ENCODE results near the gene CFDP1. TPM values are rescaled to one million over a fixed set of nuclear protein-coding genes. Genes with fewer than 3 reads are reported as not detected.
A peak's percentile ranks its signal among the peaks of the same experiment; 100 is the strongest.

CFDP1 gene
- total and polyA plus RNA-seq, 2 of the 13 experiments (the other 11 are each of a cell fraction or from before 2014, with no cell fraction given): 78.6 to 153 TPM

GRCh38 chr16:75424105-75424762 lies 9.1 kb downstream of the CFDP1 start (continued):
- TF ChIP-seq ZNF639 (CRISPR knock-in tag; conservative IDR thresholded peaks at IDR 0.05): 0 out of 2 replicates have a peak, but pooled peaks have one; percentile 39
- TF ChIP-seq POLR2AphosphoS5 (IDR thresholded peaks at IDR 0.05; ENCODE audit: low read depth, low read length): peak; percentile 42
- 0 out of 2 replicates have a peak, but pooled peaks have one; percentile 7 for TF ChIP-seq ZNF263 (CRISPR knock-in tag; IDR thresholded peaks at IDR 0.05)
- TF ChIP-seq FOXO1 (CRISPR knock-in tag; IDR thresholded peaks at IDR 0.05): peak; percentile 28; the same call in 1 of the 2 replicates
- TF ChIP-seq, protein P1, sequence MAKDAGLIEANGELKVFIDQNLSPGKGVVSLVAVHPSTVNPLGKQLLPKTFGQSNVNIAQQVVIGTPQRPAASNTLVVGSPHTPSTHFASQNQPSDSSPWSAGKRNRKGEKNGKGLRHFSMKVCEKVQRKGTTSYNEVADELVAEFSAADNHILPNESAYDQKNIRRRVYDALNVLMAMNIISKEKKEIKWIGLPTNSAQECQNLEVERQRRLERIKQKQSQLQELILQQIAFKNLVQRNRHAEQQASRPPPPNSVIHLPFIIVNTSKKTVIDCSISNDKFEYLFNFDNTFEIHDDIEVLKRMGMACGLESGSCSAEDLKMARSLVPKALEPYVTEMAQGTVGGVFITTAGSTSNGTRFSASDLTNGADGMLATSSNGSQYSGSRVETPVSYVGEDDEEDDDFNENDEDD (CRISPR knock-in tag; IDR thresholded peaks at IDR 0.05; ENCODE audit: borderline replicate concordance): peak; percentile 28; the same call in 1 of the 2 replicates
- TF ChIP-seq, protein P2, sequence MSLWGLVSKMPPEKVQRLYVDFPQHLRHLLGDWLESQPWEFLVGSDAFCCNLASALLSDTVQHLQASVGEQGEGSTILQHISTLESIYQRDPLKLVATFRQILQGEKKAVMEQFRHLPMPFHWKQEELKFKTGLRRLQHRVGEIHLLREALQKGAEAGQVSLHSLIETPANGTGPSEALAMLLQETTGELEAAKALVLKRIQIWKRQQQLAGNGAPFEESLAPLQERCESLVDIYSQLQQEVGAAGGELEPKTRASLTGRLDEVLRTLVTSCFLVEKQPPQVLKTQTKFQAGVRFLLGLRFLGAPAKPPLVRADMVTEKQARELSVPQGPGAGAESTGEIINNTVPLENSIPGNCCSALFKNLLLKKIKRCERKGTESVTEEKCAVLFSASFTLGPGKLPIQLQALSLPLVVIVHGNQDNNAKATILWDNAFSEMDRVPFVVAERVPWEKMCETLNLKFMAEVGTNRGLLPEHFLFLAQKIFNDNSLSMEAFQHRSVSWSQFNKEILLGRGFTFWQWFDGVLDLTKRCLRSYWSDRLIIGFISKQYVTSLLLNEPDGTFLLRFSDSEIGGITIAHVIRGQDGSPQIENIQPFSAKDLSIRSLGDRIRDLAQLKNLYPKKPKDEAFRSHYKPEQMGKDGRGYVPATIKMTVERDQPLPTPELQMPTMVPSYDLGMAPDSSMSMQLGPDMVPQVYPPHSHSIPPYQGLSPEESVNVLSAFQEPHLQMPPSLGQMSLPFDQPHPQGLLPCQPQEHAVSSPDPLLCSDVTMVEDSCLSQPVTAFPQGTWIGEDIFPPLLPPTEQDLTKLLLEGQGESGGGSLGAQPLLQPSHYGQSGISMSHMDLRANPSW (CRISPR knock-in tag; IDR thresholded peaks at IDR 0.05; ENCODE audit: borderline replicate concordance): 0 out of 2 replicates have a peak, but pooled peaks have one; percentile 25
- 0 out of 2 replicates have a peak, but pooled peaks have one; percentile 18 for TF ChIP-seq ZBTB7B (CRISPR knock-in tag; IDR thresholded peaks at IDR 0.05)
- peak; percentile 96 for TF ChIP-seq ZNF460 (CRISPR knock-in tag; IDR thresholded peaks at IDR 0.05; ENCODE audit: borderline replicate concordance)
- peak in 1 of 2 experiments; percentile 53; a peak in 1 of 4 replicates for TF ChIP-seq EP300 (IDR thresholded peaks at IDR 0.05; ENCODE audit: low read depth in 2 of 2, low read length in 2 of 2)
- TF ChIP-seq EP300 (CRISPR knock-in tag; IDR thresholded peaks at IDR 0.05; ENCODE audit: borderline replicate concordance): peak; percentile 46; the same call in 1 of the 2 replicates
- peak; percentile 36; the same call in 1 of the 2 replicates for TF ChIP-seq BRCA1 (CRISPR knock-in tag; IDR thresholded peaks at IDR 0.05)
- TF ChIP-seq ZNF567 (CRISPR knock-in tag; IDR thresholded peaks at IDR 0.05; ENCODE audit: borderline replicate concordance): peak; percentile 77; the same call in 1 of the 2 replicates
- peak; percentile 63; the same call in 1 of the 2 replicates for TF ChIP-seq SALL1 (CRISPR knock-in tag; IDR thresholded peaks at IDR 0.05)
- TF ChIP-seq ZNF792 (CRISPR knock-in tag; IDR thresholded peaks at IDR 0.05): peak; percentile 70; the same call in 1 of the 2 replicates
- peak in 1 of 2 experiments; percentile 54; a peak in 1 of 4 replicates for TF ChIP-seq NR2F1 (CRISPR knock-in tag; IDR thresholded peaks at IDR 0.05)
- peak; percentile 78; the same call in 1 of the 2 replicates for TF ChIP-seq ZNF619 (CRISPR knock-in tag; IDR thresholded peaks at IDR 0.05)
- TF ChIP-seq ZNF331 (CRISPR knock-in tag; IDR thresholded peaks at IDR 0.05): 0 out of 2 replicates have a peak, but pooled peaks have one; percentile 27
- TF ChIP-seq, protein P3, sequence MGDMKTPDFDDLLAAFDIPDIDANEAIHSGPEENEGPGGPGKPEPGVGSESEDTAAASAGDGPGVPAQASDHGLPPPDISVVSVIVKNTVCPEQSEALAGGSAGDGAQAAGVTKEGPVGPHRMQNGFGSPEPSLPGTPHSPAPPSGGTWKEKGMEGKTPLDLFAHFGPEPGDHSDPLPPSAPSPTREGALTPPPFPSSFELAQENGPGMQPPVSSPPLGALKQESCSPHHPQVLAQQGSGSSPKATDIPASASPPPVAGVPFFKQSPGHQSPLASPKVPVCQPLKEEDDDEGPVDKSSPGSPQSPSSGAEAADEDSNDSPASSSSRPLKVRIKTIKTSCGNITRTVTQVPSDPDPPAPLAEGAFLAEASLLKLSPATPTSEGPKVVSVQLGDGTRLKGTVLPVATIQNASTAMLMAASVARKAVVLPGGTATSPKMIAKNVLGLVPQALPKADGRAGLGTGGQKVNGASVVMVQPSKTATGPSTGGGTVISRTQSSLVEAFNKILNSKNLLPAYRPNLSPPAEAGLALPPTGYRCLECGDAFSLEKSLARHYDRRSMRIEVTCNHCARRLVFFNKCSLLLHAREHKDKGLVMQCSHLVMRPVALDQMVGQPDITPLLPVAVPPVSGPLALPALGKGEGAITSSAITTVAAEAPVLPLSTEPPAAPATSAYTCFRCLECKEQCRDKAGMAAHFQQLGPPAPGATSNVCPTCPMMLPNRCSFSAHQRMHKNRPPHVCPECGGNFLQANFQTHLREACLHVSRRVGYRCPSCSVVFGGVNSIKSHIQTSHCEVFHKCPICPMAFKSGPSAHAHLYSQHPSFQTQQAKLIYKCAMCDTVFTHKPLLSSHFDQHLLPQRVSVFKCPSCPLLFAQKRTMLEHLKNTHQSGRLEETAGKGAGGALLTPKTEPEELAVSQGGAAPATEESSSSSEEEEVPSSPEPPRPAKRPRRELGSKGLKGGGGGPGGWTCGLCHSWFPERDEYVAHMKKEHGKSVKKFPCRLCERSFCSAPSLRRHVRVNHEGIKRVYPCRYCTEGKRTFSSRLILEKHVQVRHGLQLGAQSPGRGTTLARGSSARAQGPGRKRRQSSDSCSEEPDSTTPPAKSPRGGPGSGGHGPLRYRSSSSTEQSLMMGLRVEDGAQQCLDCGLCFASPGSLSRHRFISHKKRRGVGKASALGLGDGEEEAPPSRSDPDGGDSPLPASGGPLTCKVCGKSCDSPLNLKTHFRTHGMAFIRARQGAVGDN (CRISPR knock-in tag; IDR thresholded peaks at IDR 0.05): peak; percentile 69
- TF ChIP-seq ZNF709 (CRISPR knock-in tag; IDR thresholded peaks at IDR 0.05): 0 out of 2 replicates have a peak, but pooled peaks have one; percentile 46
- peak; percentile 94 for TF ChIP-seq ZBTB38 (CRISPR knock-in tag; IDR thresholded peaks at IDR 0.05)

Data from HepG2 (cell line).